Stimulated activated CD8-positive, alpha-beta memory T cell treated with anti-CD3 and anti-CD28 coated beads, Interleukin-7, amount 100 ng/mL, for 48 hours (primary cell): ENCODE measurements around the gene CRAMP1.

Experiments
- DNase-seq, 2 donors: peaks; one replicate each; pipeline ENCODE4 v3.0.0-alpha.2; 2020; ENCODE audit warnings: low read depth in 1 of 2; ENCODE audit errors: extremely low read depth in 1 of 2

CRAMP1 gene

GRCh38 chr16:1655909-1656807, 44.0 kb downstream of the CRAMP1 start:
- DNase-seq, result no peak

GRCh38 chr16:1656808-1657617, 44.9 kb downstream of the CRAMP1 start:
- no peak for DNase-seq

GRCh38 chr16:1657841-1658240, 45.7 kb downstream of the CRAMP1 start:
- no peak for DNase-seq

GRCh38 chr16:1659031-1659430, 46.9 kb downstream of the CRAMP1 start:
- no peak for DNase-seq

- no peak for DNase-seq
Observed at GRCh38 chr16:1661826-1662225, 49.7 kb downstream of the CRAMP1 start.

- DNase-seq, result no peak
Observed at GRCh38 chr16:1662543-1662942, 50.4 kb downstream of the CRAMP1 start.

GRCh38 chr16:1665829-1666228, 53.7 kb downstream of the CRAMP1 start:
- DNase-seq, result no peak

- no peak for DNase-seq
Observed at GRCh38 chr16:1666316-1666715, 54.2 kb downstream of the CRAMP1 start.

- DNase-seq, result no peak
Observed at GRCh38 chr16:1667271-1667670, 55.1 kb downstream of the CRAMP1 start.

GRCh38 chr16:1667916-1668315, 55.8 kb downstream of the CRAMP1 start:
- no peak for DNase-seq

GRCh38 chr16:1668612-1669319, 56.6 kb downstream of the CRAMP1 start:
- no peak for DNase-seq

- DNase-seq, result no peak
Observed at GRCh38 chr16:1669698-1670097, 57.5 kb downstream of the CRAMP1 start.

GRCh38 chr16:1670371-1670770, 58.2 kb downstream of the CRAMP1 start:
- DNase-seq, result no peak

- DNase-seq, result no peak
Observed at GRCh38 chr16:1670866-1671265, 58.7 kb downstream of the CRAMP1 start.

GRCh38 chr16:1673424-1674151, 61.4 kb downstream of the CRAMP1 start:
- no peak for DNase-seq

GRCh38 chr16:1674306-1674705, 62.1 kb downstream of the CRAMP1 start:
- DNase-seq, result no peak

- DNase-seq, result no peak
Observed at GRCh38 chr16:1674751-1675664, 62.8 kb downstream of the CRAMP1 start.

- no peak for DNase-seq
Observed at GRCh38 chr16:1676661-1677060, 64.5 kb downstream of the CRAMP1 start.

GRCh38 chr16:1677339-1677738, 65.2 kb downstream of the CRAMP1 start:
- no peak for DNase-seq
